HCT116 (cell line): Measurements from ENCODE around the gene MAN2B2. TPM values are rescaled to one million over a fixed set of nuclear protein-coding genes. Genes with fewer than 3 reads are reported as not detected.

Experiments used
- ATAC-seq: fragments of 200-7000 bp; cut with Tn5 transposase; 2 replicates; pipeline ENCODE4 v1.9.1; 2020; ENCODE audit warnings: mild to moderate bottlenecking, moderate library complexity
- BruUV-seq: library from RNA; stranded (reverse); fragments of 400-500 nt; replicated peaks from 2 replicates; lab custom pipeline; 2021; lab: Mats Ljungman, UMichigan
- CTCF ChIA-PET: fragments of 300-600 bp; sonication (Branson Sonifier 250); formaldehyde crosslinking; loops from one replicate; lab custom pipeline; 2021; ENCODE audit warnings: antibody characterized with exemption; lab: Charles Lee
- POLR2A ChIA-PET: fragments of 300-600, 350-600 bp; sonication (Branson Sonifier 250); formaldehyde crosslinking; loops from one replicate; lab custom pipeline; 2021; ENCODE audit warnings: antibody characterized with exemption; lab: Charles Lee
- RAD21 ChIA-PET, 2 experiments: fragments of 300-600 bp; sonication (Branson Sonifier 250); formaldehyde crosslinking; loops; one replicate each; lab custom pipeline; 2023; ENCODE audit warnings: low total read pairs in 2 of 2; ENCODE audit not compliant: uncharacterized antibody in 2 of 2, unreplicated experiment in 2 of 2, low non-redundant PET in 1 of 2; lab: Charles Lee
- DNase-seq: peaks from one replicate; pipeline ENCODE4 v3.0.0-alpha.2; 2010; ENCODE audit warnings: low read depth, low spot score
- H2AFZ ChIP-seq: fragments of 200-600 bp; shearing (Covaris generic), sonication (generic); 2 replicates; pipeline ENCODE4 v1.6.1; 2017; ENCODE audit warnings: low read depth, mixed run types, mixed read lengths, antibody characterized with exemption, low read length; ENCODE audit not compliant: poor library complexity, severe bottlenecking
- H3K27ac ChIP-seq: 2 replicates; pipeline ENCODE4 v1.5.1; 2012; ENCODE audit warnings: low read depth, low read length
- H3K27me3 ChIP-seq: fragments of 200-600 bp; sonication (generic); 2 replicates; pipeline ENCODE4 v1.6.1; 2016; ENCODE audit warnings: mixed run types, low read length, mixed read lengths; ENCODE audit not compliant: insufficient read depth
- H3K36me3 ChIP-seq, 2 experiments: fragments of 200-500 bp in 1 of 2; fragments of 200-600 bp in 1 of 2; sonication (Bioruptor generic) in 1 of 2; sonication (generic) in 1 of 2; 2 replicates each; pipeline versions ENCODE4 v1.5.1 to v1.6.1; 2014 to 2016; ENCODE audit warnings: low read length in 2 of 2, inconsistent platforms in 1 of 2, mixed read lengths in 1 of 2, mixed run types in 1 of 2; ENCODE audit not compliant: insufficient read depth in 2 of 2, control insufficient read depth in 1 of 2
- H3K4me1 ChIP-seq, 2 experiments: fragments of 200-600 bp in 1 of 2; sonication (generic) in 1 of 2; 2 replicates each; pipeline versions ENCODE4 v1.5.1 to v1.6.1; 2012 to 2017; ENCODE audit warnings: low read length in 2 of 2, inconsistent platforms in 1 of 2, mild to moderate bottlenecking in 1 of 2, mixed read lengths in 1 of 2, mixed run types in 1 of 2, moderate library complexity in 1 of 2; ENCODE audit not compliant: insufficient read depth in 2 of 2, control insufficient read depth in 1 of 2
- H3K4me2 ChIP-seq: fragments of 200-600 bp; sonication (generic); 2 replicates; pipeline ENCODE4 v1.6.1; 2017; ENCODE audit warnings: mixed run types, low read length, mixed read lengths
- H3K4me3 ChIP-seq, 2 experiments: fragments of 200-600 bp in 1 of 2; sonication (generic) in 1 of 2; replicated peaks in 1 of 2; 2 replicates each; pipeline ENCODE4 v1.5.1; 2011 to 2016; ENCODE audit warnings: low read length in 2 of 2, control low read depth in 1 of 2, low read depth in 1 of 2, mild to moderate bottlenecking in 1 of 2, mixed read lengths in 1 of 2, mixed run types in 1 of 2
- H3K79me2 ChIP-seq: fragments of 200-600 bp; sonication (generic); 2 replicates; pipeline ENCODE4 v1.6.1; 2017; ENCODE audit warnings: mild to moderate bottlenecking, mixed run types, low read length, moderate library complexity, mixed read lengths; ENCODE audit not compliant: insufficient read depth
- H3K9ac ChIP-seq: fragments of 200-600 bp; sonication (generic); 2 replicates; pipeline ENCODE4 v1.6.1; 2016; ENCODE audit warnings: low read length, mixed read lengths
- H3K9me2 ChIP-seq: fragments of 200-600 bp; sonication (generic), shearing (Covaris generic); 2 replicates; pipeline ENCODE4 v1.6.1; 2017; ENCODE audit warnings: mixed run types, mild to moderate bottlenecking, moderate library complexity; ENCODE audit not compliant: insufficient read depth
- H3K9me3 ChIP-seq, 2 experiments: fragments of 200-500 bp in 1 of 2; fragments of 200-600 bp in 1 of 2; sonication (Bioruptor generic) in 1 of 2; sonication (generic) in 1 of 2; 2 replicates each; pipeline ENCODE4 v1.6.1; 2014 to 2017; ENCODE audit warnings: low read length in 2 of 2, mixed read lengths in 2 of 2, inconsistent platforms in 1 of 2, low read depth in 1 of 2, mild to moderate bottlenecking in 1 of 2, mixed run types in 1 of 2, moderate library complexity in 1 of 2; ENCODE audit not compliant: control insufficient read depth in 1 of 2, insufficient read depth in 1 of 2
- H4K20me1 ChIP-seq: fragments of 200-600 bp; sonication (generic), shearing (Covaris generic); 2 replicates; pipeline ENCODE4 v1.6.1; 2017; ENCODE audit warnings: mixed run types, mild to moderate bottlenecking, moderate library complexity; ENCODE audit not compliant: insufficient read depth
- ATF3 ChIP-seq: IDR thresholded peaks from 2 replicates; pipeline ENCODE4 v1.6.1; 2012
- CBX3 ChIP-seq: IDR thresholded peaks from 2 replicates; pipeline ENCODE4 v1.6.1; 2012; ENCODE audit warnings: low read depth
- CEBPB ChIP-seq: IDR thresholded peaks from 2 replicates; pipeline ENCODE4 v1.6.1; 2012; ENCODE audit warnings: low read depth
- ELF1 ChIP-seq: IDR thresholded peaks from 2 replicates; pipeline ENCODE4 v1.6.1; 2012; ENCODE audit warnings: low read depth, borderline replicate concordance
- EZH2 ChIP-seq: fragments of 200-600 bp; sonication (generic); IDR thresholded peaks from 2 replicates; pipeline ENCODE4 v1.6.1; 2017; ENCODE audit warnings: antibody characterized with exemption, mixed run types
- POLR2AphosphoS5 ChIP-seq: IDR thresholded peaks from 2 replicates; pipeline ENCODE4 v1.6.1; 2011; ENCODE audit warnings: mild to moderate bottlenecking, low read depth, low read length, moderate library complexity
- REST ChIP-seq: IDR thresholded peaks from 2 replicates; pipeline ENCODE4 v1.6.1; 2012; ENCODE audit warnings: low read depth
- ZNF274 ChIP-seq: fragments of 200-500 bp; sonication (Bioruptor generic); IDR thresholded peaks from 2 replicates; pipeline ENCODE4 v1.6.1; 2014; ENCODE audit warnings: mild to moderate bottlenecking, low read depth, low read length, inconsistent platforms
- intact Hi-C: fragments of 100-400 bp; cut with micrococcal nuclease; formaldehyde crosslinking; loops from 2 replicates; pipeline ENCODE4 v1.10.0; 2022
- total RNA-seq: library from RNA; stranded (reverse); gene quantifications from one replicate; pipeline ENCODE4 v1.2.1, GENCODE V29; 2021; ENCODE audit not compliant: unreplicated experiment

MAN2B2 gene
- total RNA-seq, 1 experiment from 2014 or later = 18.0 TPM

- intact Hi-C loops = no loop called here
- RAD21 ChIA-PET = no interaction called here
These were observed 19.9 kb downstream of the MAN2B2 start for GRCh38 chr4:6594826-6595355.

More at GRCh38 chr4:6594826-6595355, 19.9 kb downstream of the MAN2B2 start:
- Histone ChIP-seq H2AFZ (no peak overlapping the region), H3K9me3 (no peaks in the 10 kb centered on the region), H3K4me1 (peaks cover 0 to 7% of the 10 kb centered on the region in 2 experiments; a peak in 1 of 4 replicates), H3K9ac (no peak overlapping the region), H3K9me2 (no peaks in the 10 kb centered on the region), H4K20me1 (no peaks in the 10 kb centered on the region), H3K79me2 (no peaks in the 10 kb centered on the region), H3K4me2 (no peak overlapping the region), H3K4me3 (no peak overlapping the region), H3K27ac (no peak overlapping the region), H3K27me3 (no peaks in the 10 kb centered on the region), H3K36me3 (no peaks in the 10 kb centered on the region)
- CTCF ChIA-PET = no interaction called here
- POLR2A ChIA-PET = no interaction called here
- ATAC-seq (no peak), DNase-seq (no peak)
- no TSS peak for BruUV-seq
- no peak for TF ChIP-seq CEBPB
- no peak for TF ChIP-seq EZH2
- TF ChIP-seq ZNF274 = no peak
- TF ChIP-seq POLR2AphosphoS5 = no peak
- no peak for TF ChIP-seq ELF1
- no peak for TF ChIP-seq CBX3
- TF ChIP-seq ATF3 = no peak
- no peak for TF ChIP-seq REST
